Fibroblast of gingiva (primary cell): ENCODE measurements around the gene ADRB1.

ENCODE experiments used
- DNase-seq: peaks from one replicate; pipeline ENCODE4 v3.0.0-alpha.2; 2011; ENCODE audit warnings: low read depth

Gene ADRB1

DNA sequence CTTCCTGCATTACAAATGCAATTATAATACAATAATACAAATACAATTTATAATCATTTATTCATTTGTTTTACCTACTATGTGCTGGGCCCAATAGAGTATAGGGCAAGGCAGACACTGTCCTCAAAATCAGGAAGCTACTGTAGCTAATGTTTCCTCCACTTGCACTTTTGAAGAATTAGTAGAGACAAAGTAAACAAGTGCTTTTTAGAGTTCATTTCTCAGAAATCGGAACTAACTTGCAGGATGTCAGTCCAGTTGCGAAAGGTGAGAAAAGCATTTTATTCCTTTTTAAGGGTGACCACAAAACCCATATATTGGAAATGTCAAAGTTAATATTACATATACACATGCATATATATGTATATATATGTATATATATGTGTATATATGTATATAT lies 14.2 kb downstream of the ADRB1 start:
- no peak for DNase-seq

GRCh38 chr10:114058297-114058696 lies 14.6 kb downstream of the ADRB1 start:
- DNase-seq, result no peak

DNA sequence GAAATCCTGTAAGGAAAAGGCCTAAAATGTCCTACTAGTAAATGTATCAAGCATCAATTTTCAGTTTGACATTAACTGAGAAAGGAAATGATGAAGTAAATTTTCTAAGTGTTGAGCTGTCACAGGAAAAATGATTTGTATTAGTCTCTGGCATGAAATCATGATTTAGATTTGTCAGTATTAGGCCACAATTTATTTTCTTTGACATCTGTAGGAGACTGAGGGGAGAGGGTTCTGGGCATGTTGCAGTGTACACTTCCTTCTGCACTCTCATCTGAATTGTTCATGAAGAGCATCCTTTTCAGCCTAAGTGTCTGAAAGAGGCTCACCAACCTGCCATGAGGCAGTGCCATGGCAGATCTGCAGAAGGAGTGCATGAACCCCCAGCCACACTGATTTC lies 15.9 kb downstream of the ADRB1 start:
- no peak for DNase-seq

DNA sequence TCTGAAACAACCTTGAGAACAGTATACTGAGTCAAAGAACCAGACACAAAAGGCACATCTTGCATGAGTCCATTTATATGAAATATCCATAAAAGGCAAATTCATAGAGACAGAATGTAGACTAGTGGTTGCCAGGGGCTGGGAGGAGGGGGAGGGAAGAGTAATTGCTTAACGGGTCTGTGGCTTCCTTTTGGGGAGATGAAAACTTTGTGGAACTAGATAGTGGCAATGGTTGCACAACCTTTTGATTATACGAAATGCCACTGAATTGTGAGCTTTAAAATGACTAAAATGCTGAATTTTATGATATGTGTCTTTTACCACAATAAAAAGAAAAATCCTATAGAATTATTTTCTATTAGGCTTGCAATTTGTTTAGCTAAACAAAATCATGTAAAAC lies 16.8 kb downstream of the ADRB1 start:
- no peak for DNase-seq

- no peak for DNase-seq
These were observed 17.5 kb downstream of the ADRB1 start for GRCh38 chr10:114061148-114061547.

- no peak for DNase-seq
These were observed 18.1 kb downstream of the ADRB1 start for GRCh38 chr10:114061789-114062188.

DNA sequence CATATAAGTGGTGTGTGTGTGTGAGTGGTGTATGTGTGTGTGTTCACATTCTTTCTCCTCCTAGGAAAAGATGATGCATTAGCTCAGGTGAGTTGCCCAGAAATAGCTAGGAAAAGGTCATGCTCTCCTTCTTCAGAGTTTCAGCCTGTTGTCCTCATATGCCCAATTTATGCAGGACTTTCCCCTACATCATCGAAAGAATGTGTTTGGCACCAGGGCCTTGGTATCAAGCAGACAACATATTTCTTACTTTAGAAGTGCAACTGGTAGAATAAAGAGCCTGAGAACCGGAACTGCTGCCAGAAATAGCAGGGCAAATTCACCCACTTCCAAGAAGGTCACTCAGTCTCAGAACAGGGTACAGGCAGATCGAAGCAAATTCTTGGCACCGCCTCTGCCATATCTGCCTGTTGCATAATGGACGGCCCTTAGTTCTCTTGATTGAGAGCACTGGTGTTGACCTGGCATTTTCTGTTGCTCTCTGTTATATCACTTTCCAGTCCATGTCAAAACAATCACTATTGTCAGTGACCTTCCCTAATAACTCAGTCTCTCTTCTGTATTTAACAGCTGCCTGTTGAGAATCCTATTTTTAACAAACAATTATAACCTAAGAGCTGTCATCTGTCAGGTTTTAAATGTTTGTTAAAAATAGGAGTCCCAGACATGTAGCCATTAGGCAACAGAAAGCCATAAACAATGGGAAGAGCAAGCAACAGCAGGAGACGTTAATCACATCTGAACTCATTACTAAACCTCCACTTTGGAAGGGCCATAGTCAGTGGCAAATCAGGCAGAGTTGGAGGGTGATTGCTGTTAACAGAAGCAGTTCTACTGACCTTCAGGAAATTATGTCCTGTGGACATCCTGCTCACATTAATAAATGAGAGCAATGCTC lies 20.7 kb downstream of the ADRB1 start:
- DNase-seq, result no peak

DNA sequence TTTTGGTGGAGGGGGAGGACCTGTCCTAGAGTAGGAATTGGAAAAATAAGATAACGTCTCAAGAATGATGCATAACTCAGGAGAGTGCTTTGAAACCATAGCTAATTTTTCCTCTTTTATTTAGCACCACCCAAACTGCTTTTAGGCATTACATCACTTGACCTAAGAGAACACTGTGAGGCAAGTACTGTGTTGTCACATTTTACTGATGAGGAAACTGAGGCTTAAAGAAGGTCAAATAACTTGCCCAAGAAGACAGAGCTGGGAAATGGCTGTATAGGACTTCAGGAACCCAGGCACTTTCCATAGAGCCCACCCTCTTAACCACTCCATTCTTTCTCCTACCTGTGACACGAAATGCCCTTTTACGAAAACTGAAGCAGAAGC lies 21.4 kb downstream of the ADRB1 start:
- DNase-seq, result no peak

DNA sequence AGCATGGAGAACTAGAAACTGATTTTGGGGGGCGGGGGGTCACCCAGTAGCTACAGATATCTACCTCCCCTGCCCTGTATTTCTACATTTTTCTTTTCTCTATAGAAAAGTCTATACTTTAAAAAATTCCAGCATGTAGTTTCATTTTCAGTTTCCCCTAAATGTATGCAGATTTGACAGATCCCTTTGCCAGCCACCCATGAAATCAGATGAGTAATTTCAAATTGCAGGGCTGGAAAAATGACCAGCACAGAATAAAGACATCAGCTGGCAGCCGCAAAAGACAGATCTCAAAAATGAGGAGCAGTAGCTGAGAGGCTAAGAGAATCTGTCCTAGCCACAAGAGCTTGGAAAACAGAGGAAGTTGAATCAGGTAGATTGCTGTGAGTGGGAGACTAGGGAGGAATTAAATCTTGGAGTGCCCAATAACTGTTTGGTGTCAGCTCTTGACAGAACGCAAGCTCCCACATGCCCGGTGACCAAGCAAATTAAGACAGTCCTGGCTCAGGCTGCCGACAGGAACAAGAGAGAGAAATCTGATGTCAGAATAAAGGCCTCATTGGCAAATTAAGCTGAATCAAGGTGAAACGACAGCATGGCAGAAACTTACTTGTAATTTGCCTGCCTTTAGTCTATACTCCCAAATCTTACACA lies 24.5 kb downstream of the ADRB1 start:
- DNase-seq, result peak; percentile 32

GRCh38 chr10:114070710-114071109 lies 27.0 kb downstream of the ADRB1 start:
- no peak for DNase-seq

GRCh38 chr10:114071178-114071577 lies 27.5 kb downstream of the ADRB1 start:
- DNase-seq, result no peak

GRCh38 chr10:114073395-114074186 lies 29.9 kb downstream of the ADRB1 start:
- DNase-seq, result no peak

DNA sequence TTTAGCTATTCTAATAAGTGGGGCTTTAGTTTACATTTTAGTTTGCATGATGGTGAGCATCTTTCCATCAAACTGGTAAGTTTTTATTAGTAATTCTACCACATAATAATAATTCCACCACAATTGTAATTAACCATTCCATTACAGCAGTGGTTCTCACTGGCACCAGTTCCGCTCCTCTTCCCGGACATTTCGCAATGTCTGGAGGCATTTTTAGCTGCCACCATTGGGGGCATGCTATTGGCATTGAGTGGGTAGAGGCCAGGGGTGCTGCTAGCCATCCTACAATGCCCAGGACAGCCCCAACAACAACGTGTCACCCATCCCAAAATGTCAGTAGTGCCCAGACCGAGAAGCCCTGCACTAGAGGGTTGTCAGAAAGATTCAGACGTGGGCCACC lies 31.4 kb downstream of the ADRB1 start:
- DNase-seq, result no peak

- DNase-seq, result no peak
These were observed 33.7 kb downstream of the ADRB1 start for GRCh38 chr10:114077347-114077746.

- DNase-seq, result no peak
These were observed 34.2 kb downstream of the ADRB1 start for GRCh38 chr10:114077815-114078219.

GRCh38 chr10:114078346-114078745 lies 34.7 kb downstream of the ADRB1 start:
- no peak for DNase-seq

DNA sequence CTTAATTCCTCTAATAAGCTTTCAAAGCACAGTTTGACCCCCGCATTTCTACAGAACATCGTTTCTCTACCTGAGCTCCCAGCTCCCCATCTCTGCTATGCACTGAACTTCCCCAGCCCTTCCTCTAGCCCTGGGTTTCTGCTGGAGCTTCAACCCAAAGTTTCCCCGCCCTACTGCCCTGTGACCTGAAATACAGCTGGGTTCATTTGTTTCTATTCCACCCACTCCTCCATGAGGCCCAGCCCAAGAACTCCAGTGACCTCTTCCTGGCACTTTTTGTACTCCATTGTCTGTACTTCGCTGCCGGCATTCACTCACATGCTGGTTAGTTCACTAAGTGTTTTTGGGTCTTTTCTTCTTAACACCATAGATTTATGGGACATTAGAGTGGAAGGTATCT lies 35.8 kb downstream of the ADRB1 start:
- no peak for DNase-seq

GRCh38 chr10:114081911-114082583 lies 38.4 kb downstream of the ADRB1 start:
- no peak for DNase-seq

- no peak for DNase-seq
These were observed 39.4 kb downstream of the ADRB1 start for GRCh38 chr10:114083040-114083439.

DNA sequence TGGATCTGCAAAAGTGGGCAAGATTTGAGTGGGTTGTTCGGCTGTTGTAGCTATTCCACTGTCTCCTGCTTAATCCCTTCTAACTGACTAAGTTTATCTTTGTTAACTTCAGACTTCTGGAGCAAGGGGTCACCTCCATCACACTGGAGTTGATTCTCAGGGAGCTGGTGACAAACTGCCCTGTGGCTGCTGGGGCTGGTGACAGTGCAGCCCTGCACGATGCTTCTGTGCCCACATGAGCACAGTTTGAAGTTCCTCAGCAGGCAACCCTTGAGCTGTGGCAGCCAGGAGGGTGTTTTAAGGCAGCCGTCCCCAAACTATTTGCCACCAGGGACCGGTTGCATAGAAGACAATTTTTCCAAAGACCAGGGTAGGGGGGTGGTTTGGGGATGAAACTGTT lies 40.5 kb downstream of the ADRB1 start:
- no peak for DNase-seq

DNA sequence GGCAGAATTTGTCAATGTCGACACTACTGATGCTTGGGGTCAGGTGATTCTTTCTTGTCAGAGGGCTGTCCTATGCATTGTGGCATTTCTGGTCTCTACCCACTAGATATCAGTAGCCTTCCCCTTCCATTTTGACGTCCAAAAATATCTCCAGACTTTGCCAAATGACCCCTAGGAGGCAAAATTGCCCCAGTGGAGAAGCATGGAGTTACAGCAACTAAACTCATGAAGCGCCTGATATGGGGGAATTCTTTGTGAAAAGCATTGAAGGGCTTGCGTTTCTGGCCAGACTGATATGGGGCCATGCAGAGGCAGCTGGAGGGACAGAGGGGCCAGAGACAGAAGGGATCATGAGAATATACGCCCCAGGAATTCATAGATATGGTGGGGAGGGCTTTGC lies 43.6 kb downstream of the ADRB1 start:
- DNase-seq, result no peak

- no peak for DNase-seq
These were observed 44.0 kb downstream of the ADRB1 start for GRCh38 chr10:114087655-114088054.
